ENCODE results near the gene CNTNAP5. TPM values are rescaled to one million over a fixed set of nuclear protein-coding genes. Genes with fewer than 3 reads are reported as not detected.

Gene CNTNAP5
- polyA plus RNA-seq, 3 donors from 2014 or later: not detected

GRCh38 chr2:124145982-124146381 lies 120.9 kb downstream of the CNTNAP5 start:
- no peaks in the 10 kb centered on the region for H3K4me1 Mint-ChIP-seq
- H3K9me3 Mint-ChIP-seq: peaks cover 0 to 6% (median 2%) of the 10 kb centered on the region in 6 donors
- DNase-seq: no peak
- H3K36me3 Mint-ChIP-seq: no peaks in the 10 kb centered on the region
- peaks cover 0 to 3% (median 2%) of the 10 kb centered on the region in 3 donors for H3K27me3 Mint-ChIP-seq (ENCODE audit: low read depth in 3 of 3)
- no peak overlapping the region for H3K4me3 Mint-ChIP-seq
- H3K27ac Mint-ChIP-seq: no peak overlapping the region

- H3K4me1 Mint-ChIP-seq: no peaks in the 10 kb centered on the region
These were observed 122.5 kb downstream of the CNTNAP5 start for GRCh38 chr2:124147552-124147951.

GRCh38 chr2:124149571-124149970 lies 124.5 kb downstream of the CNTNAP5 start:
- no peaks in the 10 kb centered on the region for H3K4me1 Mint-ChIP-seq
- no peak overlapping the region for H3K4me3 Mint-ChIP-seq
- DNase-seq: no peak
- no peak overlapping the region for H3K27ac Mint-ChIP-seq
- peaks cover 0 to 6% (median 2%) of the 10 kb centered on the region in 6 donors for H3K9me3 Mint-ChIP-seq
- H3K36me3 Mint-ChIP-seq: no peaks in the 10 kb centered on the region
- peaks cover 0 to 5% (median 2%) of the 10 kb centered on the region in 3 donors for H3K27me3 Mint-ChIP-seq (ENCODE audit: low read depth in 3 of 3)

More at GRCh38 chr2:124147552-124147951, 122.5 kb downstream of the CNTNAP5 start:
- Mint-ChIP-seq H3K27me3 (ENCODE audit: low read depth in 3 of 3) (peaks cover 0 to 5% (median 2%) of the 10 kb centered on the region in 3 donors), H3K36me3 (no peaks in the 10 kb centered on the region), H3K9me3 (peaks cover 0 to 6% (median 2%) of the 10 kb centered on the region in 6 donors), H3K27ac (no peak overlapping the region), H3K4me3 (no peak overlapping the region)
- no peak for DNase-seq

GRCh38 chr2:124151691-124152090 lies 126.6 kb downstream of the CNTNAP5 start:
- H3K27ac Mint-ChIP-seq: no peak overlapping the region

GRCh38 chr2:124153713-124154112 lies 128.6 kb downstream of the CNTNAP5 start:
- Mint-ChIP-seq H3K27ac (no peak overlapping the region), H3K4me1 (no peaks in the 10 kb centered on the region), H3K36me3 (no peaks in the 10 kb centered on the region), H3K4me3 (no peak overlapping the region), H3K27me3 (ENCODE audit: low read depth in 3 of 3) (peaks cover 0 to 2% (median 0%) of the 10 kb centered on the region in 3 donors), H3K9me3 (peaks cover 0 to 12% (median 3%) of the 10 kb centered on the region in 6 donors)
- no peak for DNase-seq

More at GRCh38 chr2:124151691-124152090, 126.6 kb downstream of the CNTNAP5 start:
- no peak for DNase-seq
- Mint-ChIP-seq H3K36me3 (no peaks in the 10 kb centered on the region), H3K4me1 (no peaks in the 10 kb centered on the region), H3K4me3 (no peak overlapping the region), H3K9me3 (peaks cover 1 to 12% (median 3%) of the 10 kb centered on the region in 6 donors), H3K27me3 (ENCODE audit: low read depth in 3 of 3) (peaks cover 0 to 2% (median 0%) of the 10 kb centered on the region in 3 donors)

GRCh38 chr2:124159166-124159565 lies 134.1 kb downstream of the CNTNAP5 start:
- no peaks in the 10 kb centered on the region for H3K4me1 Mint-ChIP-seq
- H3K36me3 Mint-ChIP-seq: no peaks in the 10 kb centered on the region

GRCh38 chr2:124161542-124161941 lies 136.5 kb downstream of the CNTNAP5 start:
- H3K27ac Mint-ChIP-seq: no peak overlapping the region

More at GRCh38 chr2:124159166-124159565, 134.1 kb downstream of the CNTNAP5 start:
- no peak for DNase-seq
- Mint-ChIP-seq H3K27ac (no peak overlapping the region), H3K27me3 (ENCODE audit: low read depth in 3 of 3) (peaks cover 0 to 1% (median 0%) of the 10 kb centered on the region in 3 donors), H3K4me3 (no peak overlapping the region), H3K9me3 (peaks cover 0 to 28% (median 6%) of the 10 kb centered on the region in 6 donors)

GRCh38 chr2:124162256-124162655 lies 137.2 kb downstream of the CNTNAP5 start:
- Mint-ChIP-seq H3K36me3 (no peaks in the 10 kb centered on the region), H3K9me3 (peaks cover 3 to 23% (median 13%) of the 10 kb centered on the region in 6 donors), H3K27ac (no peak overlapping the region), H3K4me3 (no peak overlapping the region), H3K4me1 (no peaks in the 10 kb centered on the region), H3K27me3 (ENCODE audit: low read depth in 3 of 3) (peaks cover 1 to 9% (median 1%) of the 10 kb centered on the region in 3 donors)
- no peak for DNase-seq

More at GRCh38 chr2:124161542-124161941, 136.5 kb downstream of the CNTNAP5 start:
- Mint-ChIP-seq H3K36me3 (no peaks in the 10 kb centered on the region), H3K27me3 (ENCODE audit: low read depth in 3 of 3) (peaks cover 0 to 4% (median 1%) of the 10 kb centered on the region in 3 donors), H3K9me3 (peaks cover 3 to 21% (median 11%) of the 10 kb centered on the region in 6 donors), H3K4me3 (no peak overlapping the region), H3K4me1 (no peaks in the 10 kb centered on the region)
- no peak for DNase-seq

GRCh38 chr2:124163840-124164239 lies 138.8 kb downstream of the CNTNAP5 start:
- no peak overlapping the region for H3K4me3 Mint-ChIP-seq
- H3K4me1 Mint-ChIP-seq: no peaks in the 10 kb centered on the region
- no peak overlapping the region for H3K27ac Mint-ChIP-seq
- H3K36me3 Mint-ChIP-seq: no peaks in the 10 kb centered on the region
- peaks cover 1 to 11% (median 1%) of the 10 kb centered on the region in 3 donors for H3K27me3 Mint-ChIP-seq (ENCODE audit: low read depth in 3 of 3)
- H3K9me3 Mint-ChIP-seq: peaks cover 7 to 26% (median 16%) of the 10 kb centered on the region in 6 donors
- no peak for DNase-seq

- Mint-ChIP-seq H3K36me3 (no peaks in the 10 kb centered on the region), H3K4me3 (no peak overlapping the region), H3K9me3 (peaks cover 3 to 38% (median 20%) of the 10 kb centered on the region in 6 donors), H3K27me3 (ENCODE audit: low read depth in 3 of 3) (peaks cover 1 to 11% (median 1%) of the 10 kb centered on the region in 3 donors), H3K4me1 (no peaks in the 10 kb centered on the region), H3K27ac (no peak overlapping the region)
- DNase-seq: no peak
These were observed 140.6 kb downstream of the CNTNAP5 start for GRCh38 chr2:124165698-124166097.

- H3K27me3 Mint-ChIP-seq (ENCODE audit: low read depth in 3 of 3): peaks cover 0 to 6% (median 3%) of the 10 kb centered on the region in 3 donors
- H3K4me3 Mint-ChIP-seq: no peak overlapping the region
- H3K9me3 Mint-ChIP-seq: peaks cover 6 to 31% (median 15%) of the 10 kb centered on the region in 6 donors
- H3K4me1 Mint-ChIP-seq: no peaks in the 10 kb centered on the region
- no peak for DNase-seq
- H3K36me3 Mint-ChIP-seq: peaks cover 0 to 3% (median 0%) of the 10 kb centered on the region in 3 donors
- no peak overlapping the region for H3K27ac Mint-ChIP-seq
These were observed 146.5 kb downstream of the CNTNAP5 start for GRCh38 chr2:124171472-124172063.

GRCh38 chr2:124178719-124179118 lies 153.6 kb downstream of the CNTNAP5 start:
- Mint-ChIP-seq H3K4me1 (no peaks in the 10 kb centered on the region), H3K27me3 (ENCODE audit: low read depth in 3 of 3) (peaks cover 0 to 2% (median 0%) of the 10 kb centered on the region in 3 donors), H3K9me3 (peaks cover 3 to 28% (median 7%) of the 10 kb centered on the region in 6 donors), H3K27ac (no peak overlapping the region), H3K4me3 (no peak overlapping the region), H3K36me3 (peaks cover 0 to 3% (median 0%) of the 10 kb centered on the region in 3 donors)
- DNase-seq: no peak

- Mint-ChIP-seq H3K4me1 (no peaks in the 10 kb centered on the region), H3K27ac (no peak overlapping the region), H3K4me3 (no peak overlapping the region), H3K9me3 (peaks cover 2 to 24% (median 9%) of the 10 kb centered on the region in 6 donors), H3K27me3 (ENCODE audit: low read depth in 3 of 3) (no peaks in the 10 kb centered on the region), H3K36me3 (no peaks in the 10 kb centered on the region)
- no peak for DNase-seq
These were observed 155.5 kb downstream of the CNTNAP5 start for GRCh38 chr2:124180635-124181034.

- no peak for DNase-seq
- no peaks in the 10 kb centered on the region for H3K4me1 Mint-ChIP-seq
- H3K9me3 Mint-ChIP-seq: peaks cover 0 to 20% (median 5%) of the 10 kb centered on the region in 6 donors
- no peak overlapping the region for H3K27ac Mint-ChIP-seq
- H3K27me3 Mint-ChIP-seq (ENCODE audit: low read depth in 3 of 3): peaks cover 0 to 1% (median 0%) of the 10 kb centered on the region in 3 donors
- peaks cover 0 to 5% (median 0%) of the 10 kb centered on the region in 3 donors for H3K36me3 Mint-ChIP-seq
- no peak overlapping the region for H3K4me3 Mint-ChIP-seq
These were observed 161.7 kb downstream of the CNTNAP5 start for GRCh38 chr2:124186801-124187200.
